Osteoblast (primary cell): Measurements from ENCODE around the gene FMN1. TPM values are rescaled to one million over a fixed set of nuclear protein-coding genes. Genes with fewer than 3 reads are reported as not detected.

Experiments used
- DNase-seq: peaks from one replicate; pipeline ENCODE4 v3.0.0; 2011; ENCODE audit warnings: low spot score, mixed read lengths; ENCODE audit not compliant: insufficient read length; ENCODE audit errors: missing footprints
- H2AFZ ChIP-seq: 2 replicates; pipeline ENCODE4 v1.6.0; 2011; ENCODE audit warnings: mild to moderate bottlenecking, low read length
- H3K27ac ChIP-seq: 2 replicates; pipeline ENCODE4 v1.5.1; 2011; ENCODE audit warnings: mild to moderate bottlenecking, low read depth, low read length, moderate library complexity
- H3K27me3 ChIP-seq: 2 replicates; pipeline ENCODE4 v1.6.0; 2012; ENCODE audit warnings: mild to moderate bottlenecking, control low read depth, inconsistent platforms, low read length, moderate library complexity; ENCODE audit not compliant: insufficient read depth
- H3K36me3 ChIP-seq: 2 replicates; pipeline ENCODE4 v1.5.1; 2011; ENCODE audit warnings: mild to moderate bottlenecking, low read length, control low read depth, moderate library complexity; ENCODE audit not compliant: insufficient read depth
- H3K4me1 ChIP-seq: 2 replicates; pipeline ENCODE4 v1.5.1; 2011; ENCODE audit warnings: mild to moderate bottlenecking, low read length, control low read depth, moderate library complexity; ENCODE audit not compliant: insufficient read depth
- H3K4me2 ChIP-seq: 2 replicates; pipeline ENCODE4 v1.6.0; 2011; ENCODE audit warnings: mild to moderate bottlenecking, low read length; ENCODE audit not compliant: insufficient read depth
- H3K4me3 ChIP-seq: fragments of 200-600 bp; sonication (generic); 3 replicates; pipeline ENCODE4 v1.5.1; 2012; ENCODE audit warnings: mild to moderate bottlenecking, low read length, inconsistent platforms; ENCODE audit not compliant: insufficient read depth
- H3K79me2 ChIP-seq: 2 replicates; pipeline ENCODE4 v1.6.0; 2012; ENCODE audit warnings: mild to moderate bottlenecking, low read length, control low read depth, inconsistent platforms; ENCODE audit not compliant: insufficient read depth
- H3K9me3 ChIP-seq: 2 replicates; pipeline ENCODE4 v1.5.1; 2011; ENCODE audit warnings: low read depth, low read length, control low read depth
- H4K20me1 ChIP-seq: 2 replicates; pipeline ENCODE4 v1.6.0; 2012; ENCODE audit warnings: mild to moderate bottlenecking, low read length, control low read depth; ENCODE audit not compliant: insufficient read depth
- total RNA-seq: library from RNA; depleted of rRNA; stranded (reverse); fragments of >200 nt; gene quantifications from 2 replicates; pipeline ENCODE4 v1.2.3, GENCODE V29; 2012
- TF ChIP-seq, protein P1 (sequence below): IDR thresholded peaks from 2 replicates; pipeline ENCODE4 v1.5.1; 2011; ENCODE audit warnings: mild to moderate bottlenecking, low read depth, low read length, moderate library complexity; ENCODE audit errors: extremely low read depth

FMN1 gene
- total RNA-seq, 1 donor: 9.0 TPM

DNA sequence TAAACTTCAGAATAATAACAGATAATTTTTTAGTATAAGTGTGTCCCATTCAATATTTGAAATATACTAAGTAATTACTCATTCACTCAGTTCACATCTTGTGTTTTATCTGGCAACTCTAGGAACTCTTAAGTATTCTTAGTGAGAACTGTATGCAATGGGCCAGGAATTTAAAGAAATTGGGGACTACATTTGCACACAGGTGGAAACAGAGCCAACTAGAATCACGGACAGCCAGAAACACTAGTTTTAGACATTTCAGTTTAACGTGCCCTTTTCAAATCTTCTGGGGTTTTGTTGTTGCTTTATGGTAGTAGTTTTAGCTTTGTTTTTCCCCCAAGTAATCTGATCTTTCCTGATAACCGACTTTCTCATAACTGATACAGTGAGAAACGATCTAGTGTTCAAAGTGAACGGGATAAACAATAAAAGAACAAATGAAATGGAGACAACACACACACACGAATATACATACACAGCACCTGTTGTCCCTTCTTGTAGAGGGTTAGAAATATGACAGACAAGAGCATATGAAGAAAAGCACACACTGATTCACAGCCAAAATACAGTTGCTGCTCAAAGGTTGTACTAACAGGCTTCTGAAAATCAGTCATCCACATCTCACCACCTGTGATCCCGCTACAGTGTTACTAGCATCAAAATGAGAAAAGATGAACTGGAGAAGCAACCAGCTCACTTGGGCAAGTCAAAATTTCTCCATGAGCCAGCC lies 167.0 kb downstream of the FMN1 start:
- TF ChIP-seq, protein P1, sequence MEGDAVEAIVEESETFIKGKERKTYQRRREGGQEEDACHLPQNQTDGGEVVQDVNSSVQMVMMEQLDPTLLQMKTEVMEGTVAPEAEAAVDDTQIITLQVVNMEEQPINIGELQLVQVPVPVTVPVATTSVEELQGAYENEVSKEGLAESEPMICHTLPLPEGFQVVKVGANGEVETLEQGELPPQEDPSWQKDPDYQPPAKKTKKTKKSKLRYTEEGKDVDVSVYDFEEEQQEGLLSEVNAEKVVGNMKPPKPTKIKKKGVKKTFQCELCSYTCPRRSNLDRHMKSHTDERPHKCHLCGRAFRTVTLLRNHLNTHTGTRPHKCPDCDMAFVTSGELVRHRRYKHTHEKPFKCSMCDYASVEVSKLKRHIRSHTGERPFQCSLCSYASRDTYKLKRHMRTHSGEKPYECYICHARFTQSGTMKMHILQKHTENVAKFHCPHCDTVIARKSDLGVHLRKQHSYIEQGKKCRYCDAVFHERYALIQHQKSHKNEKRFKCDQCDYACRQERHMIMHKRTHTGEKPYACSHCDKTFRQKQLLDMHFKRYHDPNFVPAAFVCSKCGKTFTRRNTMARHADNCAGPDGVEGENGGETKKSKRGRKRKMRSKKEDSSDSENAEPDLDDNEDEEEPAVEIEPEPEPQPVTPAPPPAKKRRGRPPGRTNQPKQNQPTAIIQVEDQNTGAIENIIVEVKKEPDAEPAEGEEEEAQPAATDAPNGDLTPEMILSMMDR: no peak
- no peak overlapping the region for H3K27ac ChIP-seq
- H3K36me3 ChIP-seq: no peaks in the 10 kb centered on the region
- no peak overlapping the region for H3K4me3 ChIP-seq
- peaks cover 33% of the 10 kb centered on the region for H3K4me1 ChIP-seq
- no peak overlapping the region for H2AFZ ChIP-seq
- H3K27me3 ChIP-seq: no peaks in the 10 kb centered on the region
- no peaks in the 10 kb centered on the region for H3K9me3 ChIP-seq
- no peak for DNase-seq
- H3K79me2 ChIP-seq: peaks cover 45% of the 10 kb centered on the region
- H4K20me1 ChIP-seq: no peaks in the 10 kb centered on the region
- H3K4me2 ChIP-seq: no peak overlapping the region

DNA sequence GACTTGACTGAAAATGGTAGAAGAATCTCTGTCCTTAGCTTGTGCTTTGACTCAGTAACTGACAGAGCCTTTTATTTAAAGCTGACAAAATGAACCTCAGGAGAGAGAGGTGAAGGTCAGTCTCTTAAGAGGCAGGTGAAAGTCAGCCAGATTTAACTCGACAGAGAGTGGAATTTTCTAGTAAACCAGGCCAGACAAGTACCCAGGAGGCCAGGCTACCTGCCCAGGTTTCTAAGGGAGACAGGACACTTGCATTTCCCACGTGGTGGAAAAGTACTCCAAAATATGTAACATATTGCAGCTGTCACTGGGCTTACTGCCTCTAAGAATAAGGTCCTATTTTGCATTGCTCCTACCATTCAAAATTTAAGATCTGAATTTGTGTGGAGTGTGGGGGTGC lies 167.9 kb downstream of the FMN1 start:
- Histone ChIP-seq H3K79me2 (peaks cover 45% of the 10 kb centered on the region), H3K9me3 (no peaks in the 10 kb centered on the region), H3K27me3 (no peaks in the 10 kb centered on the region), H3K4me1 (peaks cover 33% of the 10 kb centered on the region), H3K36me3 (no peaks in the 10 kb centered on the region), H3K4me2 (no peak overlapping the region), H2AFZ (no peak overlapping the region), H3K27ac (no peak overlapping the region), H4K20me1 (no peaks in the 10 kb centered on the region), H3K4me3 (no peak overlapping the region)
- TF ChIP-seq, protein P1: no peak
- no peak for DNase-seq

DNA sequence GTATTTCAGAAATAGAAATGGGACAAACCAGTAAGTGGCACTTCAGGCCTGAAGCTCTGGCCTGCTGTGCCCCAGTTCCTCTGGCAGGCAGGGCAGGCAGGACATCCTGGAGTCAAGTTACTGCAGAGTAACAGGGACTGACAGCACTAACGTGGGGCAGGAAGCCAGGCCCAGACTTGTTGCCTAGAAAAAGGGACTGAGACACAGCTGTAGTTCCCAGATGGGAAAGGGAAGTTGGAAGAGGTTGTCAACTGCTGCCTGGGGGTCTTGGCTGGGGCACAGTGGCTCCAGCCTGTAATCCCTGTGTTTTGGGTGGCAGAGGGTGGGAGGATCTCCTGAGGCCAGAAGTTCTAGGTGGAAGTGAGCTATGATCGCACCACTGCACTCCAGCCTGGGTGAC lies 171.9 kb downstream of the FMN1 start:
- no peaks in the 10 kb centered on the region for H3K9me3 ChIP-seq
- H3K4me2 ChIP-seq: peak overlapping the region; percentile 3
- TF ChIP-seq, protein P1: no peak
- H3K4me1 ChIP-seq: peaks cover 26% of the 10 kb centered on the region
- no peak overlapping the region for H3K4me3 ChIP-seq
- no peaks in the 10 kb centered on the region for H4K20me1 ChIP-seq
- peak overlapping the region; percentile 21 for H3K27ac ChIP-seq
- H3K79me2 ChIP-seq: peaks cover 34% of the 10 kb centered on the region
- H3K36me3 ChIP-seq: no peaks in the 10 kb centered on the region
- H3K27me3 ChIP-seq: no peaks in the 10 kb centered on the region
- peak; percentile 92 for DNase-seq
- peak overlapping the region; percentile 53 for H2AFZ ChIP-seq

DNA sequence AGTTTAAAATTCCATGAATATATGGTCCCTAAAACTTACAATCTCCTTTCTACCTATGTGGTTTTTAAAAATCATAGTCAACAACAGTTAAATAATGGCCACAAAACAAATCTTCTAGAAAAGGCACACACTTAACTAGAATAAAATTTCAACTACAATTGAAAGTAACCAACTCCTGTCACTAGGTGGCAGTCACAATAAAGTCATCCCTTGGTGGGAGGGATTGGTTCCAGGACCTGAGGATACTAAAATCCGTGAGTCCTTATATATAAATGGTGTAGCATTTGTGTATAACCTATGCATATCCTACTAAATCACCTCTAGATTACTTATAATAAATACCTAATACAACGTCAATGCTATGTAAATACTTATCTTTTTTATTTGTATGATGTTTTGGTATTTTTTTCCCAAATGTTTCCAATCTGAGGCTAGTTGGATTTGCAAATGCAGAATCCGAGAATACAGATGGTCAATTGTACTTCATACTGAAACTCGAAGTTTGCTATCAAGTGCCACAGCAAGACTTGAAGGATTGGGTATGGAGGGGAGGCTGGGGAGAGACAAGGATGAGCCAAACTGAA lies 172.6 kb downstream of the FMN1 start:
- TF ChIP-seq, protein P1: peak; percentile 75
- H3K9me3 ChIP-seq: no peaks in the 10 kb centered on the region
- H4K20me1 ChIP-seq: no peaks in the 10 kb centered on the region
- no peak overlapping the region for H3K4me3 ChIP-seq
- H3K27me3 ChIP-seq: no peaks in the 10 kb centered on the region
- DNase-seq: peak; percentile 93
- no peak overlapping the region for H2AFZ ChIP-seq
- peaks cover 30% of the 10 kb centered on the region for H3K79me2 ChIP-seq
- peak overlapping the region; percentile 37 for H3K4me2 ChIP-seq
- H3K36me3 ChIP-seq: no peaks in the 10 kb centered on the region
- H3K4me1 ChIP-seq: peaks cover 24% of the 10 kb centered on the region
- peak overlapping the region; percentile 21 for H3K27ac ChIP-seq
